Measurements from ENCODE around the gene MAFB. TPM values are rescaled to one million over a fixed set of nuclear protein-coding genes. Genes with fewer than 3 reads are reported as not detected.

The MAFB gene
- total RNA-seq, 1 experiment from 2014 or later: 57.0 TPM

DNA sequence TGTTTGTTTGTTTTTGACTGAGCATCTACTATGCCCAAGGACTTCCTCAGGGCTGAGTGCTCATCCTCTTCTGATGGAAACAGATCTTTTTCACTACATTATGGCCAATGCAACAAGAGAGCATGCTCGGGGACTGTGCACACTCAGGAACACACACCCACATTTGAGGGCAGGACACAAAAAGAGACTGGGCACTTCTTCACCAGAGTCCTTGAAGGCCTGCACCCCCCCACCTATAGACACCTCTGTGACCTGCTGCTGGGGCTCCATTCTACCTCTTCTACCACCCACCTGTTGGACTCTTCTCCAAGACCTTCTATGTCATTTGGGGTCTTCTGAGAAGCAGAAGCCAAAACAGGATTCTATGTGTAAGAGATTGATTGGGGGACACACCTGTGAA lies 9.2 kb upstream of the MAFB start:
- H3K27me3 ChIP-seq (replicated peaks; ENCODE audit: insufficient read depth, low read depth, low read length, poor library complexity): no peaks in the 10 kb centered on the region
- BruUV-seq (replicated peaks): no TSS peak
- H3K4me1 ChIP-seq (ENCODE audit: insufficient read depth, low read length, poor library complexity, severe bottlenecking): no peaks in the 10 kb centered on the region
- no peak overlapping the region for H3K27ac ChIP-seq (ENCODE audit: low read depth, low read length, poor library complexity, severe bottlenecking)
- no peaks in the 10 kb centered on the region for H3K36me3 ChIP-seq (ENCODE audit: insufficient read depth, low read length, poor library complexity, severe bottlenecking)
- no peaks in the 10 kb centered on the region for H3K9me3 ChIP-seq (ENCODE audit: low read depth, low read length, poor library complexity, severe bottlenecking)
- ChIA-PET CTCF (no interaction called here), POLR2A (ENCODE audit: low non-redundant PET) (no interaction called here)
- TF ChIP-seq EZH2 (IDR thresholded peaks at IDR 0.05; ENCODE audit: borderline replicate concordance, low read depth, low read length, poor library complexity, severe bottlenecking) (no peak), CTCF (conservative IDR thresholded peaks at IDR 0.05; ENCODE audit: low read depth, low read length) (no peak)
- H3K4me3 ChIP-seq (ENCODE audit: low read depth, low read length, poor library complexity, severe bottlenecking): no peak overlapping the region
- intact Hi-C loops (cut with micrococcal nuclease; ENCODE audit: unreplicated experiment): no loop called here
- DNase-seq (ENCODE audit: low spot score): no peak

GRCh38 chr20:40697541-40697940 lies 8.5 kb upstream of the MAFB start:
- Histone ChIP-seq H3K27ac (ENCODE audit: low read depth, low read length, poor library complexity, severe bottlenecking) (no peak overlapping the region), H3K36me3 (ENCODE audit: insufficient read depth, low read length, poor library complexity, severe bottlenecking) (no peaks in the 10 kb centered on the region), H3K27me3 (replicated peaks; ENCODE audit: insufficient read depth, low read depth, low read length, poor library complexity) (no peaks in the 10 kb centered on the region), H3K9me3 (ENCODE audit: low read depth, low read length, poor library complexity, severe bottlenecking) (no peaks in the 10 kb centered on the region), H3K4me3 (ENCODE audit: low read depth, low read length, poor library complexity, severe bottlenecking) (no peak overlapping the region), H3K4me1 (ENCODE audit: insufficient read depth, low read length, poor library complexity, severe bottlenecking) (no peaks in the 10 kb centered on the region)
- BruUV-seq (replicated peaks): no TSS peak
- intact Hi-C loops (cut with micrococcal nuclease; ENCODE audit: unreplicated experiment): no loop called here
- CTCF ChIA-PET: no interaction called here
- TF ChIP-seq EZH2 (IDR thresholded peaks at IDR 0.05; ENCODE audit: borderline replicate concordance, low read depth, low read length, poor library complexity, severe bottlenecking): no peak
- TF ChIP-seq CTCF (conservative IDR thresholded peaks at IDR 0.05; ENCODE audit: low read depth, low read length): no peak
- no peak for DNase-seq (ENCODE audit: low spot score)
- POLR2A ChIA-PET (ENCODE audit: low non-redundant PET): no interaction called here

GRCh38 chr20:40695214-40695613 lies 6.2 kb upstream of the MAFB start:
- Histone ChIP-seq H3K27ac (ENCODE audit: low read depth, low read length, poor library complexity, severe bottlenecking) (no peak overlapping the region), H3K4me1 (ENCODE audit: insufficient read depth, low read length, poor library complexity, severe bottlenecking) (no peaks in the 10 kb centered on the region), H3K27me3 (replicated peaks; ENCODE audit: insufficient read depth, low read depth, low read length, poor library complexity) (no peaks in the 10 kb centered on the region), H3K9me3 (ENCODE audit: low read depth, low read length, poor library complexity, severe bottlenecking) (no peaks in the 10 kb centered on the region), H3K36me3 (ENCODE audit: insufficient read depth, low read length, poor library complexity, severe bottlenecking) (no peaks in the 10 kb centered on the region), H3K4me3 (ENCODE audit: low read depth, low read length, poor library complexity, severe bottlenecking) (no peak overlapping the region)
- no TSS peak for BruUV-seq (replicated peaks)
- intact Hi-C loops (cut with micrococcal nuclease; ENCODE audit: unreplicated experiment): no loop called here
- no peak for TF ChIP-seq EZH2 (IDR thresholded peaks at IDR 0.05; ENCODE audit: borderline replicate concordance, low read depth, low read length, poor library complexity, severe bottlenecking)
- TF ChIP-seq CTCF (conservative IDR thresholded peaks at IDR 0.05; ENCODE audit: low read depth, low read length): no peak
- POLR2A ChIA-PET (ENCODE audit: low non-redundant PET): no interaction called here
- CTCF ChIA-PET: no interaction called here
- DNase-seq (ENCODE audit: low spot score): no peak

All from A673 (cell line).